Gastroesophageal sphincter (tissue), 3 donors: Measurements from ENCODE around the gene WDR70.

Source experiments
- POLR2A ChIP-seq, 2 donors: fragments of 450-650 bp; IDR thresholded peaks; one replicate each; pipeline ENCODE4 v1.6.1; 2017; ENCODE audit warnings: antibody characterized with exemption in 2 of 2, mild to moderate bottlenecking in 2 of 2, moderate library complexity in 1 of 2
- POLR2AphosphoS5 ChIP-seq: sonication (generic); formaldehyde crosslinking; IDR thresholded peaks from one replicate; pipeline ENCODE4 v1.6.1; 2017; ENCODE audit warnings: antibody characterized with exemption
- TF ChIP-seq, protein P1 (sequence below), 4 experiments: fragments of 200-600 bp in 2 of 4; fragments of 450-650 bp in 2 of 4; sonication (generic) in 1 of 4; IDR thresholded peaks; one replicate each; pipeline ENCODE4 v1.5.1; 2017 to 2019; ENCODE audit warnings: antibody characterized with exemption in 4 of 4, mild to moderate bottlenecking in 2 of 4, moderate library complexity in 2 of 4

DNA sequence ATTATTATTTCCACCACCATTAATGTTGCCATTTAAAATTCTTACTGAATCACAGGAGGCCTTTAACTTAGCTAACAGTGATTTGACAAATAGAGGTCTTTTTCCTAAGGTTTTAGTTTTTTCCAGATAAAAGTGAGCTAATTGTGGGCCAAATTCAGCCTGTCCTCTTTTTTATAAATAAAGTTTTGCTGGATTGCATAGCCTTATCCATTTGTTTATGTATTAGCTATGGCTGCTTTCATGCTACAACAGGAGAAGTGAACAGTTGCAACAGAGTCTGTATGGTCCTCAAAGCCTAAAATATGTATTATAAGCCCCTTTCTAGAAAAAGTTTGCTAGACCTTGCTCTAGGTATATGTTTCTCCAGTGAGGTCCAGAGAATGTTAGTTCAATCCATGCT, 288.3 kb downstream of the WDR70 start:
- TF ChIP-seq, protein P1, sequence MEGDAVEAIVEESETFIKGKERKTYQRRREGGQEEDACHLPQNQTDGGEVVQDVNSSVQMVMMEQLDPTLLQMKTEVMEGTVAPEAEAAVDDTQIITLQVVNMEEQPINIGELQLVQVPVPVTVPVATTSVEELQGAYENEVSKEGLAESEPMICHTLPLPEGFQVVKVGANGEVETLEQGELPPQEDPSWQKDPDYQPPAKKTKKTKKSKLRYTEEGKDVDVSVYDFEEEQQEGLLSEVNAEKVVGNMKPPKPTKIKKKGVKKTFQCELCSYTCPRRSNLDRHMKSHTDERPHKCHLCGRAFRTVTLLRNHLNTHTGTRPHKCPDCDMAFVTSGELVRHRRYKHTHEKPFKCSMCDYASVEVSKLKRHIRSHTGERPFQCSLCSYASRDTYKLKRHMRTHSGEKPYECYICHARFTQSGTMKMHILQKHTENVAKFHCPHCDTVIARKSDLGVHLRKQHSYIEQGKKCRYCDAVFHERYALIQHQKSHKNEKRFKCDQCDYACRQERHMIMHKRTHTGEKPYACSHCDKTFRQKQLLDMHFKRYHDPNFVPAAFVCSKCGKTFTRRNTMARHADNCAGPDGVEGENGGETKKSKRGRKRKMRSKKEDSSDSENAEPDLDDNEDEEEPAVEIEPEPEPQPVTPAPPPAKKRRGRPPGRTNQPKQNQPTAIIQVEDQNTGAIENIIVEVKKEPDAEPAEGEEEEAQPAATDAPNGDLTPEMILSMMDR (IDR thresholded peaks at IDR 0.05) = no peak
- TF ChIP-seq POLR2A (IDR thresholded peaks at IDR 0.05) (no peak), POLR2AphosphoS5 (no peak)
